NCI-H2107 treated with DMSO at 0.1 percent for 48 hours (cell line): ENCODE data around the gene PHLDB2.
"Not testable (repeated sequence)": the region's sequence is repeated elsewhere in the genome, so short reads cannot be mapped to it uniquely, and the experiment has no call there.

Experiments used
- DNase-seq: peaks from one replicate; lab custom pipeline; 2025; ENCODE audit not compliant: unreplicated experiment; lab: John Stamatoyannopoulos, UW

The PHLDB2 gene

DNA sequence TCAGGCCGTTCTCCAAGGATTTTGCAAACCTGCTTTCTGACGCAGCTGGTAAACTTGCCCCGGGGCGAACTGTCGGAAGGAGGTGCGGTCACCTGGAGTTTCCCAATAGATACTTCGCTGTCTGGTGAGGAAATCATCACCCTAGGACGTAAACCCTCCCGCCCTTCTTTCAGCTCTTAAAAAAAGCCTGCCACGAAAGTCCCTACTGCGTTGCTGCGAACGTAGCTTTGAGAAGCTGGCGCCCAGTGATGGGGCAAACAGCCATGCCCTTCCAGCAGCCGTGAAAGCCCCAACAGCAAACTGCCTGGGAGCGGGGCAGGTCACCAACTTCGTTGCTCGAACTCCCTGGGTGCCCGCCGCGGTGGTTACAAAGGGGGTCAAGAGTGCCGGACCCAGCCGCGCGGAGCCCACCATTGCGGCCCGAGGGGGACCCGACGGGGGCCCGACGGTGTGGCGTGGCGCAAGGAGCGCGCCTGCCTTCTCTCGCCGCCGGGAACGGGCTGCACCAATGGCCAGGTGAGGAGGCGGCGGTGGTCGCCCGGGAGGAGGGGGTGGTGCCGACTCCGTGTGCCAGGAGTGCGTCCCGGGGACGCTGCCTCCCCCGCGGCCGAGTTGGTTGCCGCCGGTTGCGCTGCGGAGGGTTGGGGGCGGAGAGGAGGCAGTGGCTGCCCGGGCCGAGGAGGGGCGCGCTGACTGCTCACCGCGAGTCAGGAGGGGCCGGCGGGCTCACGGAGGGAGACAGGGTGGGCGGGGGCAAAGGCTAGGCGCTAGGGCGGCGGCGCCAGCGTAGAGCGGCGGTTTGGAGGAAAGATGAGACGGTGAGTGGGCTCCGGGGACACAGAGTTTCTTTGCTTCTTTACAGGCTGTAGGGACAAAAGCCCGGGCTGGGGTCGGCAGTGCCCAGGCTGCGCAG, at the start of gene PHLDB2:
PHLDB2 (plus strand) TSS at position 205 of the 913 bp plus-strand sequence. CDS start 24,813 bp downstream, outside the sequence.
- no peak for DNase-seq

DNA sequence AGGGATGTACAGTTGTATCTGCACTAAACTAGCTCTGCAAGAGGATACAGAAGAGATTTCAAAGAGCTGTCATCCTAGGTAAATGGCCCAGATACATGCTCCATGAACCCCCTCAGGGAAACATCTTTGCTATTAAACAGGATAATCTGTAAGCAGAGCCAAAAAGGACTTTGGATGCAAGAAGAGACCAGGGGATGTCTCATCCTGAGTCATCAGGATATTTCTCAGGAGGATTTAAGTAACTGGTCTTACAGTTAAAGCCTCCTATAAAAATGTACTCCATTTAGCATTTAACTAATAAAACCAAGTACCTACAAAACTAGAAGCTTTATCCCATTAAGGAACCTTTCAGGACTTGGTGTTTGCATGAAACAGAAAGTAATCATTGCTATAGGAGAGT, 48.2 kb upstream of the PHLDB2 start:
- no peak for DNase-seq

GRCh38 chr3:111811811-111812210, 47.3 kb upstream of the PHLDB2 start:
- no peak for DNase-seq

DNA sequence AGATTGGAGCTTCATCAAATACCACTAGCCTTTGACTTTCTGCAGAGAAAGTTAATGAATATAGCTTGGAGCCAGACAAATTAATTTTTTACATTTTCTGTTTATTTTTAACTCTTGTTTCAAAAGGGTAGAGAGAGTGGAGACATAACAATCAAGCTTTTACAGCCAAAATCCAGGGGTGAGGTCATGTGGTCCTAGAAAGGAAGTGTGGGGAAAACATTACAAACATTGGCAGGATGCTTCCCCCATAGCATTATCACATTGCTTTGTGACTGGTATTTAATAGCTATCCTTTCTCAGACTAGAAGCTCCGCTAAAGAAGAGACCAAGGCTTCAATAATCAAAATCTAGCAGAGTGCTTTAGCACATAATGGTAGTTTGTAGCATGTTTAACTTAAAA, 46.4 kb upstream of the PHLDB2 start:
- no peak for DNase-seq

DNA sequence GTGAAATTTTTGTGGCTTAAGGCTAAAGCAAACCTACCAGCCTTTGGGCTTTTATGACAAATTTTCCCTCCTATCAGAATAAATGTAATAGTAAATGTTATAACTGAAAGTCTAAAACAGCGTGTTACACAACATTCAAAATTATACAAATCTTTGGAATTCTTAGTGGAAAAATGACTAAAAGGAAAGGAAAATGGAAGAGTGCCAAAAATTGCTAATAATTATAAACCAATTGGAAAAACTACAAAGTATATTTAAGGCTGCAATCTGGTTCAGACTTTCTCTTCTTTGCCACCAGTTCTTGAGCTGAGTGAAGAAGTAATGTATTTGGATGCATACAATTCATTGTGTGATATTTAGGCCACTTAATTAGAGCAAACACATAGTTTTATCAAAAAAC, 45.6 kb upstream of the PHLDB2 start:
- DNase-seq = no peak

DNA sequence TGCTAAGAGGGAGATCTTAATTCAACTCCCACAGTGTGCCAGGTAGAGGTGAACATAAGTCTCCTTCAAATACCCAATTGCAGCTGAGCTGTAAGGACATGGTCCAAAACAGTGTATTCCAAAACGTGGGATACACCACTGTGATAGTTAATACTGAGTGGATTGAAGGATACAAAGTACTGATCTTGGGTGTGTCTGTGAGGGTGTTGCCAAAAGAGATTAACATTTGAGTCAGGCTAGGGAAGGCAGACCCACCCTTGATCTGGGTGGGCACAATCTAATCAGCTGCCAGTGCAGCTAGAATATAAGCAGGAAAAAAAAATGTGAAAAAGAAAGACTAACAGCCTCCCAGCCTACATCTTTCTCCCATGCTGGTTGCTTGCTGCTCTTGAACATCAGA, 45.1 kb upstream of the PHLDB2 start:
- DNase-seq = no peak

DNA sequence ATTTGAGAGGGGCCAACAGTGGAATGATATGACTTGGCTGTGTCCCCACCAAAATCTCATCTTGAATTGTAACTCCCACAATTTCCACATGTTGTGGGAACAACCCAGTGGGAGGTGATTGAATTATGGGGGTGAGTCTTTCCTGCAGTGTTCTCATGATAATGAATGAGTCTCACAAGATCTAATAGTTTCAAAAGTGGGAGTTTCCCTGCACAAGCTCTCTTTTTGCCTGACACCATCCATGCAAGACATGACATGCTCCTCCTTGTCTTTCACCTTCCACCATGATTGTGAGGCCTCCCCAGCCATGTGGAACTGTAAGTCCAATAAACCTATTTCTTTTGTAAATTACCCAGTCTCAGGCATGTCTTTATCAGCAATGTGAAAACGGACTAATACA, 42.3 kb upstream of the PHLDB2 start:
- not testable (repeated sequence) for DNase-seq

DNA sequence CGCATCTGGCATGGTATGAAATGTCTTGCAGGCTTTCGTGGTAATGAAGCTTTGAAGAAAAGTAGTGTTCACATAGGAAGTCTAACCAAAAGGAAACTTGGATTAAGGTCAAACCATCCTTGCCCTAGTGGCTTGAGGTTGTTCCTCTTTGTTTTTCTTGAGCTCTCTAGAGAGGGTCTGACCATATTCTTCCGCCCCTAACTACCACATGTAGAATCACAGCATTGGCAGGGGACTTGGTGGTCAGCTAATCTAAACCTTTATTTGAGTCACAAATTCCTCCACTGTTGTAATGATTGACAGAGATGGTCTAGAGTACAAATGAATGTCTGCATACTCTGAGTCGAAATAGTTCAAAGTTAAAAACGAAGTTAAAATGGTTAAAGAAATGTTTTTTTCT, 39.1 kb upstream of the PHLDB2 start:
- no peak for DNase-seq

- DNase-seq = no peak
These were observed 38.4 kb upstream of the PHLDB2 start for GRCh38 chr3:111820651-111821050.

DNA sequence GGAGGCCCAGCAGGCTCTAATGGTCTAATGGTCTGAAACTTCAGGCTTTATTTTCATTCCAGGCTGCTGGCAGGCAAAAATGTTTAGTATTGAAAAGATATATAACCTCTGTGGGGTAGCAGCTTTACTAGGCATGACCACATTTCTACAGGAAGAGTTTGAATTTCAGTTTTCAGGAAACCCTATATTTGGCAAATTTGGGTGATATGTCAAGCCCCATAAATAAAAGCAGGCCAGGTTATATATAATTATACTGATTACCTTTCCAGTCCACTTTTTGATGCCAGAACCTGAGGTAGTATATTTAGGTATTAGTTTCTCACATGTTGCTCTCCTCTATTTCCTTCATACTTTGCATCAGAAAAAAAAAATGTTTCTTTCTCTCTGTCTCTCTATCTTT, 37.2 kb upstream of the PHLDB2 start:
- no peak for DNase-seq

DNA sequence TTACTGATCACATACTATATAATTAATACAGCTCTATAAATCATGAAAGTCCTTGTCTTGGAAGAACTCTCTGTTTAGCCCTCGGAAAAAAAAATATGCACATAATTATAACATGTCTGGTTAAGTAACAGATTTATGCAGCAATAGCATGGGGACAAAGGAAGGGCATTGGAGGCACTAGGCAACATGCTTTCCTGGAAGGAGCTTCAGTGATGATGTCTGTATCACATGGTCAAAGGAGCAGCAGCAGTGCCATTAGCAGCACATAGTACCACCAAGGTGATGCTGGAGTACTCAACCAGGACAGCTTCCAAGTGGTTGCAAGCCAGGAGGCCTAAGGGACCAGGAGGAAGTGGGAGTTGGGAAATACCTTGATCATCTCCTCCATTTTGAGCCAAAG, 36.3 kb upstream of the PHLDB2 start:
- DNase-seq = no peak

DNA sequence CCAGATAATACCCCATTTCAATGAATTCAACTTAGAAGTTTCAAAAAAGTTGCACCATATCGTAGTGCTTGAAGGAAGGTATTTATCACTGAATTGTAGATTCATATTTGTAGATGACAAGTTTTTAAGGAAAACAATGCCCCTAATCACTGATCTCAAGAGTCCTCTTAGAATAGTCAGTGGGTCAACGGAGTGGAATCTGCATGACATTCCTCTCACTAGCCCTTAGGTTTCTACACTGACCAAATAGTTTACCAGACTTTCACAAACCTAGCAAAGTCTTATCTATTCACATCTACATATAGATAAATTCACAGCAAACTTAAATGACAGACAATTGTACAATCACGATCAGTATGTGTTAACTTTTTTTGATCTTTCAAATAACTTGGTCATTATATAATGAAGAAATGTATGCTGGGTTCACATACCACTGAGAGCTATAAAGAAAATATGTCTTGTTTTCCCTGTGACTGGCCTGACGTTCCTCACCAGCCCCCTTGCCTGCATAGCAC, 35.7 kb upstream of the PHLDB2 start:
- no peak for DNase-seq

DNA sequence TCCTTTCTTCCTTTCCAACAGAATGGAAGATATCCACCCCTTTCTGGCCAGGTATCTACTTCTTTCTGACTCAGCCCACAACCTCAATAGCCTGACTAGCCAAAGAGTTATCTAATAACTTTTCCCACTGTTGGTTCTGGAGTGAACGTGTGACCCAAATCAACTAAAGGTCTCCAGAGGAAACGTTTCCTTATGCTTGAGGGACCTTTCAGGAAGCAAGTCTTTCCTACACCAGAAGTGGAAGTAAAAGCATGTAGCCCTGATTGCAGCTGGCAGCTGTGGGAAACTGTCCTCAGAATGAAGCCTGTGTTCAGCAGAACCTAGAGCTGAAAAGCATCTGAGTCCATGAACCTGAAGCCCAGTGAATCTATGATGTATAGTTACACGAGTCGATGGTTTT, 34.7 kb upstream of the PHLDB2 start:
- DNase-seq = no peak

DNA sequence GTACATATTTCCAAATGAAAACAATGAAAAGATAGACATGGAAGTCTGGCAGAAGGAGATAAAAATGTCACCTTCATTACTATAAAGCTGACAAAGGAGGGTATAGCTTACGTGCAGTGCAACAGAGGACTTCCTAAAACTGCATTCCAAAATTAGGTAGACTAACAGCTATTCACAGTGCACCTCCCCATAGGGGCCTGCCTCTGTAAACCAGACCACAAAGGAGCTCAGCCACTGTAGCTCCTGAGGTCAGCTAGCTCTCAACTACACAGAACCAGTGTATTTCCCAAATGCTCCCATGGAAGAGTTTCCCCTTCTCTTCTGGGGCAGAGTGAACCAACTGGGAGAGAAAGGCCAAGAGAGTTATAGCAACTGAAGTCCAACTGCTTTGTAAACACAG, 31.2 kb upstream of the PHLDB2 start:
- DNase-seq = no peak

GRCh38 chr3:111828530-111828929, 30.5 kb upstream of the PHLDB2 start:
- DNase-seq = no peak

GRCh38 chr3:111829023-111829422, 30.0 kb upstream of the PHLDB2 start:
- no peak for DNase-seq

DNA sequence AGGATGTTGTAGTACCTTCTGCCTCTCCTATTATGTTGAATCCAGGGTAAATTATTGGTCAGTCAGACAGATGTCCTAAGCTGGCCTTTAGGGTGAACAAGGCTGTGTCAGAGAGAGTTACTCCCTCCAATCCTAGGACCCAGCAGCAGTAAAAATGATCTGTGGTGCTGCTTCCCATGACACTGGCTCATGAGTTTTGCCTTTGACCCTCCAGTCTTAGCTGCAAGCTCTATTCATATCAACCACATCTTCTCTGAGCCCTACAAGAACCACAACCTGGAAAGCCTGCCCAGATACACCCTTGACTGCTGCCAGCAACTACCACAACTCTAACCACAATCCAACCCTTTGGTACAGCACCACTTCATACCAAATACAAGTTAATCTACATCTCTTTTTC, 27.2 kb upstream of the PHLDB2 start:
- DNase-seq = no peak

- no peak for DNase-seq
These were observed 22.0 kb upstream of the PHLDB2 start for GRCh38 chr3:111837112-111837511.

DNA sequence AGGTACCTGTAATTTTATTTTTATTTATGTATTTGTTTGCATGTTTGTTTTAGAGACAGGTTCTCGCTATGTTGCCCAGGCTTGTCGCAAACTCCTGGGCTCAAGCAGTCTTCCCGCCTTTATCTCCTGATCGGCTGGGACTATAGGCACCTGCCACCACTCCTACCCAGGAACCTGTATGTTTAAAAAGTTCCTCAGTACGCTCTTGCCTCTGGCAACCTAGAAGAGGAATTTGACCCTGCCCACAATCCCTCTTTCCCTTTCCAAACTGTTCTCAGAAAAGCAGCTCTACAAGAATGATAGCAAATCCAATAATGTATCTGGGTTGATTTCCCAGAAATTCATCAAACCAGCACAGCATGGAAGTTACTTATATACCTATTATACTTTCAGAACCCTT, 20.9 kb upstream of the PHLDB2 start:
- DNase-seq = no peak

DNA sequence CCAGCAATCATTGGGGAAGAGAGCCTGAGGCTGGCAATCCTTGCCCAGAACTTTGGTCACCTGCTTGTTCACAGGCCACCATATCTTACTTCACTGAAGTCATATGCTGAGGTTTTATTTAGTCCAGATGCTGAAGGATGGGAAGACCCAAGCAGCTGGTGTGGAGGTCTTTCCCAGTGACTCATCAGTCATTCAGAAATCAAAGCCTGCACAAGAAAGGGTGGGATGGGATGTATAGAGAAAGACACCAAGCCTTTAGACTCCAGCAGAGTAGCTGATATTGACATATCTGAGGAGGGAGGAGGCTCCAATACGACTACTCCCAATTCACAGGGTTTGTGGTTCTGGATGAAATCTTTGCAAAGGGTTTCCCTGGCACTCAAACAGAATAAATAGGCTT, 13.0 kb upstream of the PHLDB2 start:
- no peak for DNase-seq

DNA sequence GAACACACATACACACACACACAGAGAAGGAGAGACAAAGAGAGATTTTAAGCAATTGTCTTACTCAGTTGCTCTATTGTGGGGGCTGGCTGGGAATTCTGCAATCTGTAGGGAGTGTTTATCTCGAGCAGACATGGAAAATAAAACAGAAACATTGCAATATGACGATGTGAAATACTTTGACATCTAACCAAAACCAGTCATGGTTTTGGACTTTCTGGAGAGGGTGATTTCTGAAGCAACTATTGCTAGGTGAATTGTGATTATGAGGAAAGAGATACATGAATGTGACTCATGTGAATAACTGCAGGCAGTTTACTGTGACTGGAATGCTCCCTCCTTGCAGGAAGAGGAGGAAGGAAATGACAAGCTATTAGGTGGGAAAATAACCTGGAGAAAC, 12.3 kb upstream of the PHLDB2 start:
- no peak for DNase-seq

- no peak for DNase-seq
These were observed 10.8 kb upstream of the PHLDB2 start for GRCh38 chr3:111848283-111848682.

DNA sequence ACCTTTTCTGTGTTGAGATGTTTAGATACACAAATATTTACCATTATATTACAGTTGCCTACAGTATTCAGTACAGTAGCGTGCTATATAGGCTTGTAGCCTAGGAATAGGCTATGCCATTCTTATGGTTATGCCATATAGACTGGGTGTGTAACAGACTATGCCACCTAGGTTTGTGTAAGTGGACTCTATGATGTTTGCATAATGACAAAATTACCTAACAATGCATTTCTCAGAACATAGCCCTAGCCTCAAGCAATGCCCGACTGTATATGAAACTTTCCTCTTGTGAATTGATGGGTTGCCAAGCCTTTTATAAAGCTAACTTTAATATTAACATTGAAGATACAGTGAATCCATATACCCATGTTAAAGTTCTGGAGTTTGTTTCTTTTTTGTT, 10.3 kb upstream of the PHLDB2 start:
- no peak for DNase-seq
